ENCODE results near the gene BAG3. TPM values are rescaled to one million over a fixed set of nuclear protein-coding genes. Genes with fewer than 3 reads are reported as not detected.
"Not testable (repeated sequence)": the region's sequence is repeated elsewhere in the genome, so short reads cannot be mapped to it uniquely, and the experiment has no call there.

Gene BAG3
- total RNA-seq, 2 experiments from 2014 or later, result 26.8 to 28.1 TPM

GRCh38 chr10:119619811-119620210 lies 31.4 kb upstream of the BAG3 start:
- H3K4me1 Mint-ChIP-seq (ENCODE audit: low read depth); POLR2A ChIA-PET: not testable (repeated sequence)

GRCh38 chr10:119620241-119621077 lies 30.7 kb upstream of the BAG3 start:
- H3K27me3 Mint-ChIP-seq, result no peaks in the 10 kb centered on the region
- no peak overlapping the region for H3K4me3 Mint-ChIP-seq
- H3K9me3 Mint-ChIP-seq, result no peaks in the 10 kb centered on the region
- no peak for DNase-seq
- ChIA-PET CTCF (interaction anchor here (2.1 to 2.4 kb wide), 2 partner anchors 12 to 18 kb away, joined by 5 to 8 read pairs; no protein-coding TSS in a partner anchor), POLR2A (no interaction called here)
- intact Hi-C loops (cut with micrococcal nuclease), result no loop called here
- H3K36me3 Mint-ChIP-seq, result no peaks in the 10 kb centered on the region
- H3K4me1 Mint-ChIP-seq (ENCODE audit: low read depth), result peaks cover 3% of the 10 kb centered on the region
- no peak overlapping the region for H3K27ac Mint-ChIP-seq

More at GRCh38 chr10:119619811-119620210, 31.4 kb upstream of the BAG3 start:
- H3K27ac Mint-ChIP-seq; intact Hi-C loops (cut with micrococcal nuclease); DNase-seq; H3K27me3 Mint-ChIP-seq; H3K36me3 Mint-ChIP-seq; H3K4me3 Mint-ChIP-seq; H3K9me3 Mint-ChIP-seq: not testable (repeated sequence)
- CTCF ChIA-PET, result interaction anchor here (2.1 to 2.4 kb wide), 2 partner anchors 11 to 17 kb away, joined by 5 to 8 read pairs; no protein-coding TSS in a partner anchor

- intact Hi-C loops (cut with micrococcal nuclease), result no loop called here
- H3K4me3 Mint-ChIP-seq, result no peak overlapping the region
- peaks cover 3% of the 10 kb centered on the region for H3K4me1 Mint-ChIP-seq (ENCODE audit: low read depth)
- H3K9me3 Mint-ChIP-seq, result no peaks in the 10 kb centered on the region
- H3K27me3 Mint-ChIP-seq, result no peaks in the 10 kb centered on the region
- ChIA-PET CTCF (interaction anchor here (2.4 kb wide), 1 partner anchor 18 kb away, joined by 5 read pairs; no protein-coding TSS in a partner anchor), POLR2A (no interaction called here)
- H3K27ac Mint-ChIP-seq, result no peak overlapping the region
- DNase-seq, result no peak
- H3K36me3 Mint-ChIP-seq, result no peaks in the 10 kb centered on the region
Measured at GRCh38 chr10:119621078-119621384, 30.1 kb upstream of the BAG3 start.

- H3K4me1 Mint-ChIP-seq (ENCODE audit: low read depth), result no peaks in the 10 kb centered on the region
- DNase-seq, result no peak
- CTCF ChIA-PET, result no interaction called here
Measured at GRCh38 chr10:119625570-119626280, 25.5 kb upstream of the BAG3 start.

GRCh38 chr10:119630300-119630699 lies 20.9 kb upstream of the BAG3 start:
- POLR2A ChIA-PET, result no interaction called here

More at GRCh38 chr10:119625570-119626280, 25.5 kb upstream of the BAG3 start:
- Mint-ChIP-seq H3K27ac (no peak overlapping the region), H3K36me3 (no peaks in the 10 kb centered on the region), H3K27me3 (no peaks in the 10 kb centered on the region), H3K4me3 (no peak overlapping the region), H3K9me3 (no peaks in the 10 kb centered on the region)
- intact Hi-C loops (cut with micrococcal nuclease), result no loop called here
- POLR2A ChIA-PET, result no interaction called here

GRCh38 chr10:119633538-119634218 lies 17.5 kb upstream of the BAG3 start:
- H3K4me1 Mint-ChIP-seq (ENCODE audit: low read depth), result no peaks in the 10 kb centered on the region
- no peak overlapping the region for H3K27ac Mint-ChIP-seq
- H3K27me3 Mint-ChIP-seq, result no peaks in the 10 kb centered on the region
- intact Hi-C loops (cut with micrococcal nuclease), result no loop called here
- CTCF ChIA-PET, result interaction anchor here (2.7 kb wide), 1 partner anchor 31 kb away, joined by 9 read pairs; no protein-coding TSS in a partner anchor
- no peak overlapping the region for H3K4me3 Mint-ChIP-seq
- no peak for DNase-seq
- POLR2A ChIA-PET, result interaction anchor here (0.7 kb wide), 1 partner anchor 265 kb away, joined by 3 read pairs; no protein-coding TSS in a partner anchor
- no peaks in the 10 kb centered on the region for H3K9me3 Mint-ChIP-seq
- H3K36me3 Mint-ChIP-seq, result no peaks in the 10 kb centered on the region

More at GRCh38 chr10:119630300-119630699, 20.9 kb upstream of the BAG3 start:
- Mint-ChIP-seq H3K4me3 (no peak overlapping the region), H3K36me3 (no peaks in the 10 kb centered on the region), H3K4me1 (ENCODE audit: low read depth) (no peaks in the 10 kb centered on the region), H3K9me3 (no peaks in the 10 kb centered on the region), H3K27ac (no peak overlapping the region), H3K27me3 (no peaks in the 10 kb centered on the region)
- intact Hi-C loops (cut with micrococcal nuclease), result no loop called here
- DNase-seq, result no peak
- CTCF ChIA-PET, result no interaction called here

- POLR2A ChIA-PET, result interaction anchor here (0.7 kb wide), 1 partner anchor 264 kb away, joined by 3 read pairs; no protein-coding TSS in a partner anchor
- no peak for DNase-seq
- no peak overlapping the region for H3K4me3 Mint-ChIP-seq
- no peaks in the 10 kb centered on the region for H3K4me1 Mint-ChIP-seq (ENCODE audit: low read depth)
- H3K27ac Mint-ChIP-seq, result no peak overlapping the region
- intact Hi-C loops (cut with micrococcal nuclease), result no loop called here
- no peaks in the 10 kb centered on the region for H3K36me3 Mint-ChIP-seq
- H3K27me3 Mint-ChIP-seq, result no peaks in the 10 kb centered on the region
- CTCF ChIA-PET, result no interaction called here
- no peaks in the 10 kb centered on the region for H3K9me3 Mint-ChIP-seq
Measured at GRCh38 chr10:119634219-119634544, 17.0 kb upstream of the BAG3 start.

GRCh38 chr10:119637631-119638030 lies 13.5 kb upstream of the BAG3 start:
- ChIA-PET CTCF (no interaction called here), POLR2A (no interaction called here)
- H3K9me3 Mint-ChIP-seq, result no peaks in the 10 kb centered on the region
- no peak overlapping the region for H3K4me3 Mint-ChIP-seq
- intact Hi-C loops (cut with micrococcal nuclease), result no loop called here
- H3K36me3 Mint-ChIP-seq, result no peaks in the 10 kb centered on the region
- no peaks in the 10 kb centered on the region for H3K27me3 Mint-ChIP-seq
- peaks cover 9% of the 10 kb centered on the region for H3K4me1 Mint-ChIP-seq (ENCODE audit: low read depth)
- DNase-seq, result no peak
- H3K27ac Mint-ChIP-seq, result no peak overlapping the region

GRCh38 chr10:119638982-119639381 lies 12.2 kb upstream of the BAG3 start:
- no peaks in the 10 kb centered on the region for H3K9me3 Mint-ChIP-seq
- no peaks in the 10 kb centered on the region for H3K36me3 Mint-ChIP-seq
- POLR2A ChIA-PET, result no interaction called here
- H3K27me3 Mint-ChIP-seq, result no peaks in the 10 kb centered on the region
- H3K27ac Mint-ChIP-seq, result no peak overlapping the region
- peaks cover 20% of the 10 kb centered on the region for H3K4me1 Mint-ChIP-seq (ENCODE audit: low read depth)
- no peak for DNase-seq
- intact Hi-C loops (cut with micrococcal nuclease), result no loop called here
- H3K4me3 Mint-ChIP-seq, result no peak overlapping the region
- CTCF ChIA-PET, result no interaction called here

GRCh38 chr10:119640384-119640783 lies 10.8 kb upstream of the BAG3 start:
- H3K4me1 Mint-ChIP-seq (ENCODE audit: low read depth), result peaks cover 20% of the 10 kb centered on the region
- CTCF ChIA-PET, result no interaction called here

GRCh38 chr10:119640875-119641526 lies 10.2 kb upstream of the BAG3 start:
- no peak for DNase-seq
- CTCF ChIA-PET, result interaction anchor here (0.6 to 1.0 kb wide), 2 partner anchors 46 to 111 kb away, joined by 3 to 4 read pairs; no protein-coding TSS in a partner anchor
- no peaks in the 10 kb centered on the region for H3K27me3 Mint-ChIP-seq
- intact Hi-C loops (cut with micrococcal nuclease), result no loop called here
- no peaks in the 10 kb centered on the region for H3K9me3 Mint-ChIP-seq
- POLR2A ChIA-PET, result no interaction called here
- no peak overlapping the region for H3K4me3 Mint-ChIP-seq
- no peak overlapping the region for H3K27ac Mint-ChIP-seq
- peaks cover 20% of the 10 kb centered on the region for H3K4me1 Mint-ChIP-seq (ENCODE audit: low read depth)
- no peaks in the 10 kb centered on the region for H3K36me3 Mint-ChIP-seq

More at GRCh38 chr10:119640384-119640783, 10.8 kb upstream of the BAG3 start:
- Mint-ChIP-seq H3K36me3 (no peaks in the 10 kb centered on the region), H3K4me3 (no peak overlapping the region), H3K27me3 (no peaks in the 10 kb centered on the region), H3K27ac (no peak overlapping the region), H3K9me3 (no peaks in the 10 kb centered on the region)
- intact Hi-C loops (cut with micrococcal nuclease), result no loop called here
- POLR2A ChIA-PET, result no interaction called here
- DNase-seq, result no peak

Measured in activated CD4-positive, alpha-beta memory T cell treated with anti-CD3 and anti-CD28 coated beads for 36 hours (primary cell).